ENCODE measurements around the gene CTDSP2. TPM values are rescaled to one million over a fixed set of nuclear protein-coding genes. Genes with fewer than 3 reads are reported as not detected.

The CTDSP2 gene
- total RNA-seq, 1 experiment from 2014 or later: 47.5 TPM

- no peak for DNase-seq (ENCODE audit: low read depth)
- in situ Hi-C loops (cut with HindIII; ENCODE audit: low pct_unique_long_range_greater_than_20kb, low sequenced_read_pairs): no loop called here
Observed at GRCh38 chr12:57841445-57841844, 5.1 kb downstream of the CTDSP2 start.

GRCh38 chr12:57840726-57841125, 5.8 kb downstream of the CTDSP2 start:
- no peak for DNase-seq (ENCODE audit: low read depth)
- in situ Hi-C loops (cut with HindIII; ENCODE audit: low pct_unique_long_range_greater_than_20kb, low sequenced_read_pairs): no loop called here

GRCh38 chr12:57839996-57840395, 6.5 kb downstream of the CTDSP2 start:
- in situ Hi-C loops (cut with HindIII; ENCODE audit: low pct_unique_long_range_greater_than_20kb, low sequenced_read_pairs): no loop called here
- DNase-seq (ENCODE audit: low read depth): no peak

- DNase-seq (ENCODE audit: low read depth): no peak
- in situ Hi-C loops (cut with HindIII; ENCODE audit: low pct_unique_long_range_greater_than_20kb, low sequenced_read_pairs): no loop called here
Observed at GRCh38 chr12:57838594-57839302, 7.8 kb downstream of the CTDSP2 start.

GRCh38 chr12:57837864-57838562, 8.5 kb downstream of the CTDSP2 start:
- in situ Hi-C loops (cut with HindIII; ENCODE audit: low pct_unique_long_range_greater_than_20kb, low sequenced_read_pairs): no loop called here
- DNase-seq (ENCODE audit: low read depth): no peak

- no peak for DNase-seq (ENCODE audit: low read depth)
- in situ Hi-C loops (cut with HindIII; ENCODE audit: low pct_unique_long_range_greater_than_20kb, low sequenced_read_pairs): no loop called here
Observed at GRCh38 chr12:57836442-57837375, 9.8 kb downstream of the CTDSP2 start.

GRCh38 chr12:57835366-57836288, 10.9 kb downstream of the CTDSP2 start:
- in situ Hi-C loops (cut with HindIII; ENCODE audit: low pct_unique_long_range_greater_than_20kb, low sequenced_read_pairs): no loop called here

GRCh38 chr12:57834086-57834876, 12.2 kb downstream of the CTDSP2 start:
- in situ Hi-C loops (cut with HindIII; ENCODE audit: low pct_unique_long_range_greater_than_20kb, low sequenced_read_pairs): no loop called here
- DNase-seq (ENCODE audit: low read depth): no peak

More at GRCh38 chr12:57835366-57836288, 10.9 kb downstream of the CTDSP2 start:
- no peak for DNase-seq (ENCODE audit: low read depth)

- in situ Hi-C loops (cut with HindIII; ENCODE audit: low pct_unique_long_range_greater_than_20kb, low sequenced_read_pairs): no loop called here
- DNase-seq (ENCODE audit: low read depth): no peak
Observed at GRCh38 chr12:57833672-57834071, 12.9 kb downstream of the CTDSP2 start.

GRCh38 chr12:57832966-57833365, 13.6 kb downstream of the CTDSP2 start:
- in situ Hi-C loops (cut with HindIII; ENCODE audit: low pct_unique_long_range_greater_than_20kb, low sequenced_read_pairs): no loop called here
- no peak for DNase-seq (ENCODE audit: low read depth)

GRCh38 chr12:57830393-57830792, 16.1 kb downstream of the CTDSP2 start:
- in situ Hi-C loops (cut with HindIII; ENCODE audit: low pct_unique_long_range_greater_than_20kb, low sequenced_read_pairs): no loop called here
- no peak for DNase-seq (ENCODE audit: low read depth)

- DNase-seq (ENCODE audit: low read depth): no peak
- in situ Hi-C loops (cut with HindIII; ENCODE audit: low pct_unique_long_range_greater_than_20kb, low sequenced_read_pairs): no loop called here
Observed at GRCh38 chr12:57829025-57829777, 17.3 kb downstream of the CTDSP2 start.

GRCh38 chr12:57826966-57827365, 19.6 kb downstream of the CTDSP2 start:
- DNase-seq (ENCODE audit: low read depth): no peak
- in situ Hi-C loops (cut with HindIII; ENCODE audit: low pct_unique_long_range_greater_than_20kb, low sequenced_read_pairs): no loop called here

- DNase-seq (ENCODE audit: low read depth): no peak
- in situ Hi-C loops (cut with HindIII; ENCODE audit: low pct_unique_long_range_greater_than_20kb, low sequenced_read_pairs): no loop called here
Observed at GRCh38 chr12:57826400-57826799, 20.1 kb downstream of the CTDSP2 start.

GRCh38 chr12:57825451-57825850, 21.1 kb downstream of the CTDSP2 start:
- DNase-seq (ENCODE audit: low read depth): no peak
- in situ Hi-C loops (cut with HindIII; ENCODE audit: low pct_unique_long_range_greater_than_20kb, low sequenced_read_pairs): no loop called here

GRCh38 chr12:57823908-57824640, 22.5 kb downstream of the CTDSP2 start:
- in situ Hi-C loops (cut with HindIII; ENCODE audit: low pct_unique_long_range_greater_than_20kb, low sequenced_read_pairs): no loop called here
- DNase-seq (ENCODE audit: low read depth): no peak
